ENCODE data around the gene MIEN1.

DNA sequence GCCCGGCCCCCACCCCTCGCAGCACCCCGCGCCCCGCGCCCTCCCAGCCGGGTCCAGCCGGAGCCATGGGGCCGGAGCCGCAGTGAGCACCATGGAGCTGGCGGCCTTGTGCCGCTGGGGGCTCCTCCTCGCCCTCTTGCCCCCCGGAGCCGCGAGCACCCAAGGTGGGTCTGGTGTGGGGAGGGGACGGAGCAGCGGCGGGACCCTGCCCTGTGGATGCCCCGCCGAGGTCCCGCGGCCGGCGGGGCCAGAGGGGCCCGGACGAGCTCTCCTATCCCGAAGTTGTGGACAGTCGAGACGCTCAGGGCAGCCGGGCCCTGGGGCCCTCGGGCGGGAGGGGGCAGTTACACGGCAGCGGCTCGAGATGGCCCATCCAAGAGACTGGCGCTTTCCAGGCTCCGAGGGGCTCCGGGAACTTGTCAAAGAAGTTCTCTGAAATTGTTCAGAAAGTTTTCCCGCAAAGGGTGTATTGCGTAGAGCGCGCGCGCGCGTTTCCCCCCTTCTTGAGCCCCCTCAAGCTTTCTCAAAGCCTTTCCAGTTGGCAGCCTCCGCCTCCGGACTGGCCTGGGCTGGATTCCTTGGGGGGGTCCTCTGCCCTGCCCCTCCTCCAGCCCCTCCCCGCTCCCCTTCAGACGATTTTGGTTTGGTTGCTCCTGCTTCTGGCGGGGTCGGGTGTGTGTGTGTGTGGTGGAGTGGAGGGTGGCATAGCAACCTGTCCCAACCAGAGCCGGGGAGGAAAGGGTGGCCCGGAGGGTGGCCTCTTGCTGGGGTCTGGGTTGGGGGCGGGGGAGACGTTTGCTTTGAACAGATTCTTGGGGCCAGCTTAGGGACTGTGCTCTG is 30.0 kb downstream of the MIEN1 start:
- TF ChIP-seq GATA2 (IDR thresholded peaks at IDR 0.05; ENCODE audit: low read depth, low read length) (no peak), GATA3 (IDR thresholded peaks at IDR 0.05; ENCODE audit: low read depth, low read length) (no peak)
